ENCODE data around the gene ERC1.
"Not testable (repeated sequence)": the region's sequence is repeated elsewhere in the genome, so short reads cannot be mapped to it uniquely, and the experiment has no call there.

The ERC1 gene

DNA sequence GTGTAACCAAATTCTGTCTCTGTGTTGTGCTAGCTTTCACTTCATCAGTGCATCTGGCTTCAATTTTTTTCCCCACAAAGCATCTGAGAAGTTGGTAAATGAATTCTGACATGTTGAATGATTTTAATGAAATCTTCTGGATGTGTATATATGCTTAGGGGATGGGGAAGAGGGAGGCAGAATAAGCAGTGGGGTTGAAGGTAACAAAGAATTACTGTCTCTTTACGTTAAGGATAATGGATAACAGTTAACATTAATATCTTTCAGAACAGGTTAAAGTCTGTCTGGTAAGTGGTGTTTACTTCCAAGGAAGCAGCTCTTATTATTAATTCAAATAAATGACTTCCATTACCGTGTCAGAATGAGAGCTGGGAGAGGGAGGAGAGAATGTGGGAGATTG lies 261.7 kb downstream of the ERC1 start:
- no peak for ATAC-seq (ENCODE audit: low read depth)

GRCh38 chr12:1255125-1255524 lies 264.1 kb downstream of the ERC1 start:
- not testable (repeated sequence) for H3K4me3 ChIP-seq (ENCODE audit: severe bottlenecking); H3K27me3 ChIP-seq (ENCODE audit: insufficient read depth, poor library complexity, severe bottlenecking); ATAC-seq (ENCODE audit: low read depth); H3K27ac ChIP-seq (ENCODE audit: poor library complexity, severe bottlenecking); H3K9me3 ChIP-seq (ENCODE audit: severe bottlenecking); DNase-seq (ENCODE audit: low spot score); H3K36me3 ChIP-seq (ENCODE audit: low read depth); H3K4me1 ChIP-seq (ENCODE audit: insufficient read depth, poor library complexity, severe bottlenecking)

More for the DNA sequence above, 261.7 kb downstream of the ERC1 start:
- TF ChIP-seq, protein P1, sequence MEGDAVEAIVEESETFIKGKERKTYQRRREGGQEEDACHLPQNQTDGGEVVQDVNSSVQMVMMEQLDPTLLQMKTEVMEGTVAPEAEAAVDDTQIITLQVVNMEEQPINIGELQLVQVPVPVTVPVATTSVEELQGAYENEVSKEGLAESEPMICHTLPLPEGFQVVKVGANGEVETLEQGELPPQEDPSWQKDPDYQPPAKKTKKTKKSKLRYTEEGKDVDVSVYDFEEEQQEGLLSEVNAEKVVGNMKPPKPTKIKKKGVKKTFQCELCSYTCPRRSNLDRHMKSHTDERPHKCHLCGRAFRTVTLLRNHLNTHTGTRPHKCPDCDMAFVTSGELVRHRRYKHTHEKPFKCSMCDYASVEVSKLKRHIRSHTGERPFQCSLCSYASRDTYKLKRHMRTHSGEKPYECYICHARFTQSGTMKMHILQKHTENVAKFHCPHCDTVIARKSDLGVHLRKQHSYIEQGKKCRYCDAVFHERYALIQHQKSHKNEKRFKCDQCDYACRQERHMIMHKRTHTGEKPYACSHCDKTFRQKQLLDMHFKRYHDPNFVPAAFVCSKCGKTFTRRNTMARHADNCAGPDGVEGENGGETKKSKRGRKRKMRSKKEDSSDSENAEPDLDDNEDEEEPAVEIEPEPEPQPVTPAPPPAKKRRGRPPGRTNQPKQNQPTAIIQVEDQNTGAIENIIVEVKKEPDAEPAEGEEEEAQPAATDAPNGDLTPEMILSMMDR (IDR thresholded peaks at IDR 0.05; ENCODE audit: poor library complexity, severe bottlenecking) = no peak
- H3K4me3 ChIP-seq (ENCODE audit: severe bottlenecking) = no peak overlapping the region
- H3K4me1 ChIP-seq (ENCODE audit: insufficient read depth, poor library complexity, severe bottlenecking) = peaks cover 12% of the 10 kb centered on the region
- DNase-seq (ENCODE audit: low spot score) = no peak
- H3K27ac ChIP-seq (ENCODE audit: poor library complexity, severe bottlenecking) = no peak overlapping the region
- H3K36me3 ChIP-seq (ENCODE audit: low read depth) = peaks cover 10% of the 10 kb centered on the region; the same call in 1 of the 2 replicates
- H3K27me3 ChIP-seq (ENCODE audit: insufficient read depth, poor library complexity, severe bottlenecking) = no peaks in the 10 kb centered on the region
- H3K9me3 ChIP-seq (ENCODE audit: severe bottlenecking) = no peaks in the 10 kb centered on the region

DNA sequence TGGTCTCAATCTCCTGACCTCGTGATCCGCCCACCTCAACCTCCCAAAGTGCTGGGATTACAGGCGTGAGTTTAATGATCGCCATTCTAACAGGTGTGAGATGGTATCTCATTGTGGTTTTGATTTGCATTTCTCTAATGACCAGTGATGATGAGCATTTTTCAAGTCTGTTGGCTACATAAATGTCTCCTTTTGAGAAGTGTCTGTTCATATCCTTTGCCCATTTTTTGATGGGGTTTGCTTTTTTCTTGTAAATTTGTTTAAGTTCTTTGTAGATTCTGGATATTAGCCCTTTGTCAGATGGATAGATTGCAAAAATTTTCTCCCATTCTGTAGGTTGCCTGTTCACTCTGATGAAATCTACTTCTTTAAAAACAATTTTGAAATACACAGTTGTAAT lies 264.8 kb downstream of the ERC1 start:
- H3K36me3 ChIP-seq (ENCODE audit: low read depth); DNase-seq (ENCODE audit: low spot score); H3K27me3 ChIP-seq (ENCODE audit: insufficient read depth, poor library complexity, severe bottlenecking): not testable (repeated sequence)

GRCh38 chr12:1256285-1256684 lies 265.3 kb downstream of the ERC1 start:
- Histone ChIP-seq H3K36me3 (ENCODE audit: low read depth) (peaks cover 6% of the 10 kb centered on the region), H3K27ac (ENCODE audit: poor library complexity, severe bottlenecking) (no peak overlapping the region), H3K4me1 (ENCODE audit: insufficient read depth, poor library complexity, severe bottlenecking) (no peaks in the 10 kb centered on the region), H3K27me3 (ENCODE audit: insufficient read depth, poor library complexity, severe bottlenecking) (no peaks in the 10 kb centered on the region), H3K4me3 (ENCODE audit: severe bottlenecking) (no peak overlapping the region), H3K9me3 (ENCODE audit: severe bottlenecking) (no peaks in the 10 kb centered on the region)
- ATAC-seq (ENCODE audit: low read depth) (no peak), DNase-seq (ENCODE audit: low spot score) (no peak)
- TF ChIP-seq, protein P1 (IDR thresholded peaks at IDR 0.05; ENCODE audit: poor library complexity, severe bottlenecking) = no peak

More for the DNA sequence above, 264.8 kb downstream of the ERC1 start:
- not testable (repeated sequence) for H3K9me3 ChIP-seq (ENCODE audit: severe bottlenecking); H3K4me1 ChIP-seq (ENCODE audit: insufficient read depth, poor library complexity, severe bottlenecking); H3K4me3 ChIP-seq (ENCODE audit: severe bottlenecking); ATAC-seq (ENCODE audit: low read depth); H3K27ac ChIP-seq (ENCODE audit: poor library complexity, severe bottlenecking)

DNA sequence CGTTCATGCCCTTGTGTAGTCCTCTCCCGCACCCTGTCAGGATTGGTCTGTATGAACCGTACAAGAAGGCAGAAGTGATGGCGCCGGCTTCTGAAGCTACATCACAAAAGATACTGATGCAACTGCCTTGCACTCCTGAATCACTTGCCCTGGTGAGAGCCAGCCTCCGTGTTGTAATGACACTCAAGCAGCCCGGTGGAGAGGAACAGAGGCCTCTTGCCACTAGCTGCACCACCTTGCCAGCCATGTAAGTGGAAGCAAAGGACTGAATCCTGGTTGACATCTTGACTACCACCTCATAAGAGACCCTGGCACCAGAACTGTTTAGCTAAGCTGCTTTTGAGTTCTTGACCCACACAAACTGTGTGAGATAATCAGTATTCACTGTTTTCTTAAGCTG lies 266.0 kb downstream of the ERC1 start:
- H3K27ac ChIP-seq (ENCODE audit: poor library complexity, severe bottlenecking) = no peak overlapping the region
- H3K36me3 ChIP-seq (ENCODE audit: low read depth) = peaks cover 9% of the 10 kb centered on the region
- H3K9me3 ChIP-seq (ENCODE audit: severe bottlenecking) = no peaks in the 10 kb centered on the region
- H3K27me3 ChIP-seq (ENCODE audit: insufficient read depth, poor library complexity, severe bottlenecking) = no peaks in the 10 kb centered on the region
- H3K4me3 ChIP-seq (ENCODE audit: severe bottlenecking) = no peak overlapping the region
- DNase-seq (ENCODE audit: low spot score) = no peak
- no peaks in the 10 kb centered on the region for H3K4me1 ChIP-seq (ENCODE audit: insufficient read depth, poor library complexity, severe bottlenecking)
- TF ChIP-seq, protein P1 (IDR thresholded peaks at IDR 0.05; ENCODE audit: poor library complexity, severe bottlenecking) = no peak
- ATAC-seq (ENCODE audit: low read depth) = no peak

DNA sequence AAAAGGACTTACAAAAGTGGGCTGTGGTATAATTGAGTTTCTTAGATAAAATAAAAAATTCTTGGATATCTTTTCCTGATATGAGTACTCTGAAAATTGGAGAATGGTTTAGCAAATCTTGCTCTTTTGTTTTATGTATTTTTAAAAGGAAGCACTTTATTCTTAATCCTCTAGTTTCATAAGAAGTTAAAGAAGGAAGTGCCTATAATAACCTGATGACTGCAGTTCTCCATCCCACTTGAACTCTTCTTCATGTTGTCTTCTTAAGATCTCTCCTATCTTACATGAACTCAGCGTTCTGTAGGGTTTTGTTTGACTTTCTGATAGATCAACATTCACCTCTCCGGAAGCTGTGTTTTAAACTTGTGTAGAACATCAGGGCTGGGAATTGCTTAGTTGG lies 271.0 kb downstream of the ERC1 start:
- no peak for DNase-seq (ENCODE audit: low spot score)
- Histone ChIP-seq H3K27ac (ENCODE audit: poor library complexity, severe bottlenecking) (no peak overlapping the region), H3K9me3 (ENCODE audit: severe bottlenecking) (no peaks in the 10 kb centered on the region), H3K4me3 (ENCODE audit: severe bottlenecking) (no peak overlapping the region), H3K4me1 (ENCODE audit: insufficient read depth, poor library complexity, severe bottlenecking) (no peaks in the 10 kb centered on the region), H3K36me3 (ENCODE audit: low read depth) (peaks cover 15% of the 10 kb centered on the region), H3K27me3 (ENCODE audit: insufficient read depth, poor library complexity, severe bottlenecking) (no peaks in the 10 kb centered on the region)
- TF ChIP-seq, protein P1 (IDR thresholded peaks at IDR 0.05; ENCODE audit: poor library complexity, severe bottlenecking) = no peak
- ATAC-seq (ENCODE audit: low read depth) = no peak

All from RWPE2 (cell line).